Left colon (tissue), 2 donors: Measurements from ENCODE around the gene PEA15. TPM values are rescaled to one million over a fixed set of nuclear protein-coding genes. Genes with fewer than 3 reads are reported as not detected.

Source experiments
- ATAC-seq: fragments of 200-7000 bp; cut with Tn5 transposase; one replicate; pipeline ENCODE4 v1.9.1; 2020; ENCODE audit warnings: mild to moderate bottlenecking, moderate library complexity
- DNase-seq, 2 donors: peaks; one replicate each; pipeline ENCODE4 v3.0.0-alpha.2; 2020
- intact Hi-C, 2 donors: fragments of 100-400 bp; cut with DNase I in 1 of 2; cut with micrococcal nuclease in 1 of 2; formaldehyde crosslinking; loops; one replicate each; pipeline versions ENCODE4 v1.11.2 to v1.14.0; 2022; cut with DNase I, micrococcal nuclease
- total RNA-seq, 2 donors: library from RNA; stranded (reverse); fragmentation: NEBNext Ultra II Directional; extraction: Animal tissue kit (Norgen Biotek cat#: 25700); gene quantifications; one replicate each; pipeline ENCODE4 v1.2.1, GENCODE V29; 2021
- donor health status: DM: no; HTN: no; CAD: no.
- donor health status: DM: yes; HTN: yes; CAD: no.

Gene PEA15
- total RNA-seq, 2 donors from 2014 or later = 26.2 to 42.4 TPM

GRCh38 chr1:160225345-160225744 is 20.2 kb downstream of the PEA15 start:
- intact Hi-C loops = no loop called here
- ATAC-seq (no peak), DNase-seq (no peak)

GRCh38 chr1:160226623-160227022 is 21.4 kb downstream of the PEA15 start:
- intact Hi-C loops = no loop called here
- no peak for DNase-seq
- no peak for ATAC-seq

GRCh38 chr1:160227034-160227433 is 21.9 kb downstream of the PEA15 start:
- DNase-seq (no peak), ATAC-seq (no peak)
- intact Hi-C loops = no loop called here

- no peak for ATAC-seq
- intact Hi-C loops = no loop called here
Observed at GRCh38 chr1:160227561-160227960, 22.4 kb downstream of the PEA15 start.

GRCh38 chr1:160228431-160228830 is 23.2 kb downstream of the PEA15 start:
- intact Hi-C loops = no loop called here
- ATAC-seq (no peak), DNase-seq (no peak)

More at GRCh38 chr1:160227561-160227960, 22.4 kb downstream of the PEA15 start:
- DNase-seq = no peak

- ATAC-seq = no peak
- intact Hi-C loops = no loop called here
- DNase-seq = no peak
Observed at GRCh38 chr1:160232911-160233310, 27.7 kb downstream of the PEA15 start.

- intact Hi-C loops = no loop called here
- DNase-seq = no peak
- ATAC-seq = no peak
Observed at GRCh38 chr1:160236806-160237205, 31.6 kb downstream of the PEA15 start.

GRCh38 chr1:160237558-160237957 is 32.4 kb downstream of the PEA15 start:
- ATAC-seq = no peak
- intact Hi-C loops = no loop called here
- no peak for DNase-seq

GRCh38 chr1:160238408-160238807 is 33.2 kb downstream of the PEA15 start:
- no peak for DNase-seq
- no peak for ATAC-seq
- intact Hi-C loops = no loop called here

GRCh38 chr1:160239582-160240299 is 34.6 kb downstream of the PEA15 start:
- DNase-seq (no peak), ATAC-seq (no peak)
- intact Hi-C loops = loop anchor here in 1 of 2 donors (10.0 kb wide), 1 partner anchor 55 kb away; no protein-coding TSS in a partner anchor

- no peak for DNase-seq
- intact Hi-C loops = loop anchor here in 1 of 2 donors (10.0 kb wide), 1 partner anchor 51 kb away; no protein-coding TSS in a partner anchor
- no peak for ATAC-seq
Observed at GRCh38 chr1:160243767-160244166, 38.6 kb downstream of the PEA15 start.

- DNase-seq (no peak), ATAC-seq (no peak)
- intact Hi-C loops = loop anchor here in 1 of 2 donors (10.0 kb wide), 1 partner anchor 51 kb away; no protein-coding TSS in a partner anchor
Observed at GRCh38 chr1:160244209-160244608, 39.0 kb downstream of the PEA15 start.

- intact Hi-C loops = loop anchor here in 1 of 2 donors (10.0 kb wide), 1 partner anchor 49 kb away; no protein-coding TSS in a partner anchor
- DNase-seq = no peak
- no peak for ATAC-seq
Observed at GRCh38 chr1:160245434-160245833, 40.2 kb downstream of the PEA15 start.

- DNase-seq = no peak
- ATAC-seq = no peak
- intact Hi-C loops = loop anchor here in 1 of 2 donors (10.0 kb wide), 1 partner anchor 48 kb away; no protein-coding TSS in a partner anchor
Observed at GRCh38 chr1:160247053-160247452, 41.9 kb downstream of the PEA15 start.

GRCh38 chr1:160251011-160251410 is 45.8 kb downstream of the PEA15 start:
- ATAC-seq (no peak), DNase-seq (no peak)

GRCh38 chr1:160251687-160252526 is 46.7 kb downstream of the PEA15 start:
- DNase-seq (peak; percentile 48 to 66), ATAC-seq (peak; percentile 99)
- intact Hi-C loops = loop anchor here in 1 of 2 donors (10.0 kb wide), 1 partner anchor 147 kb away; no protein-coding TSS in a partner anchor

More at GRCh38 chr1:160251011-160251410, 45.8 kb downstream of the PEA15 start:
- intact Hi-C loops = loop anchor here in 1 of 2 donors (10.0 kb wide), 1 partner anchor 146 kb away; no protein-coding TSS in a partner anchor

GRCh38 chr1:160255781-160256300 is 50.7 kb downstream of the PEA15 start:
- ATAC-seq = no peak
- no peak for DNase-seq
- intact Hi-C loops = loop anchor here in 1 of 2 donors (10.0 kb wide), 1 partner anchor 151 kb away; no protein-coding TSS in a partner anchor

GRCh38 chr1:160256396-160257046 is 51.3 kb downstream of the PEA15 start:
- DNase-seq = no peak
- intact Hi-C loops = loop anchor here in 1 of 2 donors (10.0 kb wide), 1 partner anchor 152 kb away; no protein-coding TSS in a partner anchor
- no peak for ATAC-seq
